HG03354 (cell line): ENCODE results near the gene PPM1L.

ENCODE experiments used
- ATAC-seq: cut with Tn5 transposase; IDR thresholded peaks from one replicate; pipeline ENCODE4 v1.9.1; 2021; ENCODE audit warnings: mild to moderate bottlenecking; ENCODE audit not compliant: unreplicated experiment, poor library complexity, severe bottlenecking

PPM1L gene

DNA sequence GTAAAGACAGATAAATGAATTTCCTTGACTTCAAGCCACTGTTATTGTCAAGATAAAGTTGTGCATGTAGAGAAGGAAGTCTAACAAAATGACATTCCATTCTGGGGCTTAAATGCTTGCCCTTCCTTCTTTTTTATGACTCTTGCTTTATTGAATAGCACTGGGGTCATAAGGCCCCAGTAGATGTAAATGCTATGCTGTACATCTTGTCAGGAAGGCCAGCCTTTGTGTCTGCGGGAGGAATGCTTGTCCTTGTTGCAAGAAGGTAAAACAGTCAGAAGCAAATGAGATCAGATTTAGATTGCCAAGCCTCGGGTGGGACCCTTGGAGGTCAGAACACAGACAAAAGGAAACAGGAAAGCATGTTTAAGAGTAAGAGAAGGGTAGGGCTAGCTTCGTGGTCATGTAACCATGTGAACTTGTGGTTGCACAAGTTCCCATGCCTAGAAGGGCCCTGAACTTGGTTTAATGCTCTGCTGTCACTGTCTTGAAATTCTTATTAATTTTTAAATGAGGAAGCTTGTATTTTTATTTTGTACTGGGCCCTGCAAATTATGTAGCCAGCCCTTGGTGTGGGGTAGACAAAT, 81.5 kb downstream of the PPM1L start:
- ATAC-seq = no peak

DNA sequence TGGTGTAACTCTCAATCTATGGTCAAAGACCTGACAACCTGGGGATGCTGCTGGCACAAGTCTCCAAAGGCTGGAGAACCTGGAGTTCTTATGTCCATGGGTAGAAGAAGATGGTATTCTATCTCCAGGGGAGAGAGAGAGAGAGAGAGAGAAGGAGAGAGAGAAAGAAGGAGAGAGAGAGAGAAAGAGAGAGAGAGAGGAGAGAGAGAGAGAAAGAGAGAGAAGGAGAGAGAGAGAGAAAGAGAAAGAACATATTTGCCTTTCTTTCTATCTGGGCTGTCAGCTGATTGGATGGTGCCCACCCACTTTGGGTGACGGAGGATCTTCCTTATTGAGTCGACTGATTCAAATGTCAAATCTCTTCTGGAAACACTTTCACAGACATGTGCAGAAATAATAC, 84.6 kb downstream of the PPM1L start:
- ATAC-seq = no peak

DNA sequence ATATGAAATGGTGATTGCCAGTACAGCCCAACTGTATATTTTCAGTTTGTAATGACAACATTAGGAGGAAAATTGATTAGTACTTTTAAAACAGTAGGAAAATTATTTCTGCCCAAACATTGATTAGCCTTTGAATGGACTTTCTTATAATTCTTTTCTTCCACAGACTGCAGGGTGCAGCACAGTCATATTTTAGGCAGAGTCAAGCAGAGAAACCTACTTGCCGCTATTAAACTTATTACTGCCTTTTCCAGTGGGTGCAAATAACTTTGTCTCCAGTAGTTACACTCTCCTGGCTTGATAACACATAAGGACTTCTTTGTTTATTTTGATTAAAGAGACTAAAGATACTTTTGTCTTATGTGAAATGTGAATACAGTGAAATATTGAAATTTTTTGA, 85.4 kb downstream of the PPM1L start:
- ATAC-seq = no peak

DNA sequence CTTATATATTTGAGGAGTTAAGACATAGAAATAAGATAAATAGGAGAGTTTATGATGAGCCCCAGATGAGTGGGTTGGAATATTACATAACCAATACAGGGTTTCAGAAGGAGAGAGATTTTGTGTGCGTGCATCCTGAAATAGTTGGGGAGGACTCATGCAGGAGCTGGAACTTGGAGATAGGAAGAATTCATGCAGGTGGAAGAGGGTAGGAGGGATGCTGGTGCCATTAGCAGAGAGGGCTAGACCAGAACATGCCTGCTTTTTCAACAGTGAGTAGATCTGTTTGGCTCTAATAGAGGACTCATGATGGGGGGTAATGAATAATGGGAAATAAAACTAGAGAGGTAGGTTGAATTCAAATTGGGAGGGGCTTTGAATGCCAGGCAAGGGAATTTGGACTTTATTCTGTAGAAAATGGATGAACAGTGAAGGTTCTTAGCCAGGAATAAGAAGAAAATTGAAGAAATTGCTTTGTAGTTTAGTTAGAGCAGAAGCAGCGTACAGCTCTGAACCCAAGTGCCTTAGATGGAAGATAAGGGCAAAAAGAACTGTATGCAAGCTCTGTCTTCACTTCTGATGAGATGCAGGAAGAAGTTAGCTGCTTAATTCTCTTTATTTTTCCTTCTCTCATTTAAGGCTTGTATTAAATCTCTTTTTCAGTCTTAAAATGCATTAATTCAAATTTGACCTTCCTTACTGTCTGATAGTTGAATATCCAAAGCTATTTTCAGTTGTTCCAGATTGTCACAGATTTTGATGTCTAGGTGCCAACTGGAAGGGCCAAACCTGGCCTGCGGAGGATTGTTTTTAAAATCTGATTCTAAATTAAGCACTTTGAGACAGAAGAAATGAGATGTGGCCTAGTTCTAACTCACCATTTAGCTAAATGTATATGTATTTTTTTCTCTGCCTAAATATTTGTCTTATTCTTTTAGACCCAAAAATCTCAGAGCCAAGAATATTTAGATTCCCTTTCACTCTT, 86.3 kb downstream of the PPM1L start:
- ATAC-seq = no peak

DNA sequence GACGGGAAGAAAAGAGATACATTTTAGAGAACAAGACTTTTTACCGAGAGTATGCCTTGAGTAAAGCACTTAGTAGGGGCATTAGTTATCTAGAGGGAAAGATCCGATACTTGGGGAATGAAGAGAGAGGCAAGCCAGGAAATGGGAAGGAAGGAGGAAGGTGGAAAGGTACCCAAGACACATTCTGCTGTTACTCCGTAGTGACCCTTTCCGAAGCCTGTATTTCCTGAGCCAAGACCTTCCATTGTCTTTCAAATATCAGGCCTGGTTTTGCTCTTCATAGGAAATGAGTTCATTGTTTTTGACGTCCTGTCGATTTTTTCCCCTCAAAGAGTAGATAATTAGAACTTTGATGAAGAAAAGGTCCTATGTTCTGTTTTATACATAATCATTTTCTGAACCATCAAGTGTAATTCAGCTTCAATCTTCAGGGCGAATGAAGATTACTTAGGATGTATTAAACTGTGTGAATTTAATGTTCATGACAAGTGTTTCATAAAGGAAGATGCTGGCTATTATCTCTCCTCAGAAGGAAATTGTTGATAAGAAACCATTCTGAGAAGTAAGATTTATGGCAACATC, 95.7 kb downstream of the PPM1L start:
- ATAC-seq = no peak

DNA sequence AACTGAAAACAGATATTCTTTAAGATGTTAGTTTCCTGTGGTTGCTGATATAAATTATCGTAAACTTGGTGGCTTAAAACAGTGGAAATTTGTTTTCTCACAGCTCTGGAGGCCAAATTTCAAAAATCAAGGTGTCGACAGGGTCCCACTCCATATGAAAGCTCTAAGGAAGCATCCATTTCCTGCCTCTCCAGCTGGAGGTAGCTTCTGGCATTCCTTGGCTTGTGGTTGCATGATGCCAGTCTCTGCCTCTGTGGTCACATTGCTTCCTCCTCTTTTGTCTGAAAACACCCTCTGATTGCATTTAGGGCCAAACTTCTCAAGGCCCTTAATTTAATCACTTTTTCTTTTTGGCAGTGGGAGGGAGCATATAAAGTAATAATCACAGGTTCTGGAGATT, 96.8 kb downstream of the PPM1L start:
- no peak for ATAC-seq

DNA sequence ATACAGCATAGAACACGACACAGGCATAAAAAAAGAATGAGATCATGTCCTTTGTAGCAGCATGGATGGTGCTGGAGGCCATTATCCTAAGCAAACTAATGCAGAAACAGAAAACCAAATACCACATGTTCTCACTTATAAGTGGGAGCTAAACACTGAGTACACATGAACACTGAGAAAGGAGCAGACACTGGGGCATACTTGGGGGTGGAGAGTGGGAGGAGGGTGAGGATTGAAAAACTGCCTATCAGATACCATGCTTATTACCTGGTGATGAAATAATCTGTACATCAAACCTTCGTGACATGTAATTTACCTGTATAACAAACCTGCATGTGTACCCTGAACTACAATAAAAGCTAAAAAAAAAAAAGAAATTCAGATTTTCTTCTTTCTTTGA, 100.4 kb downstream of the PPM1L start:
- no peak for ATAC-seq

DNA sequence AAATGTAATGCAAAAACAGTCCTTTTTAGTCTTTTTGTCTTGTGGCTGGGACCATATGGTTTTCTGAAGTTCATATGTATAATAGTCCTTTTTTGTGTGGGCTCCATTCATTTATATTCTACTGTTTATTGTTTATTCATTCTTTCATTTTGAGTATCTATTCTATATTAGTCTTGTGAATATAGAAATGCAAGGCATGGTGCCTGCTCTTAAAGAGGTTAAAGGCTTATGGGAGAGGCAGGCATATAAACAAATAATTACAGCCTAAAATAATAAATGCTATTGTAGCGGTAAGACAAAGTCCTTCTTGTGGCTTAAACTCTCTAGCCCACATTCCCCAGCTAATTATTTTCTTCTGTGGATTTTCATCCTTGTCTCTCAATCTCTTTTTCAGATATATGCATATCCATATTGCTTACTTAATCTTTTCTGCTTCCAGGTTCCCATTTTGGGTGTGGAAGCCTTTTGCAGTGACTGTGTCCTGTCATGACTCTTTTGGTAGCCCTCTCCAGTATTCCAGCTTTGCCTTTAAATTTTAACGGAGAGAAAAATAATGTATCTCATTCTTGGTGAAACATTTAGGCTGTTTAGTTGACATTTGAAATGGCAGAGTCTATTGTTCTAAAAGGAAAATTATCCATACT, 101.6 kb downstream of the PPM1L start:
- ATAC-seq = no peak

DNA sequence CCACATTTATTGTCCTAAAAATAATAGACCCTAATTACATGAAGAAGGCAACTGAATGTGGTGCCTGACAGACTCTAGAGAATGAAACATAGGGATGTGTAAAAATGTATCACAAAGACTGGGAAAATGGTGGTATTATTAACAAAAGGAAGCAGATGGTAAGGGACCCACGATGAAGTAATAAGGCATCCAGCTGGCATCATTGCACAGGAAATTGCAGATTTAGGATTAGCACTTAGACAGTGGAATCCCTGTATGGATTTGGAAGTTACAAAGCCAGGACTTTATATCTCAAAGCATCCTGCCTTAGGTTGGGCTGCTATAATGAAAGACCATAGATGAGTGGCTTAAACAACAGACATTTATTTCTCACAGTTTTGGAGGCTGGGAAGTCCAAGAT, 104.3 kb downstream of the PPM1L start:
- no peak for ATAC-seq

DNA sequence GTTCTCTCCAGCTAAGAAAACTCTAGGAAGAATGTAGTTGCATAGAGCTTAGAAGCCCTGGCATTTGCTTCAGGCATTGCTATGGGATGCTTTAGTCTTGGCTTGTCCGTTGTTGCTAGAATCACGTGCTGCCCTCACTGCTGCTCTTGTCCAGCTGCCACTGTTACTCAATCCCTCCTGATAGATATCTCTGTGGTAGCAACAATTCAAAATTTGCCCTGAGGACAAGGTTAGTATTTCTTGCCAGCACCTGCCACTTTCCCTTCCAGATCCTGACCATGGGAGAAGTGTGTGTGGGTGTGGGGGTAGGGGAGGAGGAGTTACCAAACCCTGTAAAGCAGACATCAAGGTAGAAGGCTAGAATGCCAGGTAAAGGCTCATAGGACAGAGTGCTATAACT, 113.8 kb downstream of the PPM1L start:
- no peak for ATAC-seq

DNA sequence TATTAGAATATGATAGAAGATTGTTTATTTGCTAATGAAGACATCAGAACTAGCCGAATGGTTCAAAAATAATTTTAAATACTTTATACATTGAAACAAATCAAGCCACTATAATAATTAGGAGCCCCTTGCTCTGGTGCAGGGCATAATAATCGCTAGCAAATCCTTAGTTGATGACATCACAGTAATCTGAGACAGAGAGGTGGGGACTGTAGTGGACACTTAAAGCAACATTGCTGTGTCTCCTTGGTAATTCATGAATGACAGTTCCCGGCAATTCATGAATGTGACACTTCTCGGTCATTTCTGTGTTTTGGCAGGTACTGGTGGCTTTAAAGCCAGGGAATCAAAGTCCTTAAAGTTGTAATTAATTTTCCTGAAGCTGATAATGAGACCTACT, 114.3 kb downstream of the PPM1L start:
- no peak for ATAC-seq

DNA sequence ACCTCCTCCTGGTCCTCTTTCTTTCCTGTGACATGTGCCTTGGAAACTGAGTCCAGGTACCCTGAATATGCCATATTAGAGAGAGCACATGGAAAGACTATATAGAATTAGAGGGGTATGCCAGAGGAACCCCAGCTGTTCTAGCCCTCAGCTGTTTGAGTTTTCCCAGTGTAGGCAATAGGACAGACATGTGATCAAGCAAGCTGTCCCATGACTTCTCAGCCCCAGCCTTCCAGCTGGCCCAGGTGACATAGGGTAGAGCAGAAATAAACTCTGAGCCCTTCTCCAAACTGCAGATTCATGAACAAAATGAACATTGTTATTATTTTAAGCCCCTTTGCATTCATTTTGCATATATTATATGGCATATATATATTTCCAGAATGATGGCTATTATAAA, 118.7 kb downstream of the PPM1L start:
- ATAC-seq = no peak

DNA sequence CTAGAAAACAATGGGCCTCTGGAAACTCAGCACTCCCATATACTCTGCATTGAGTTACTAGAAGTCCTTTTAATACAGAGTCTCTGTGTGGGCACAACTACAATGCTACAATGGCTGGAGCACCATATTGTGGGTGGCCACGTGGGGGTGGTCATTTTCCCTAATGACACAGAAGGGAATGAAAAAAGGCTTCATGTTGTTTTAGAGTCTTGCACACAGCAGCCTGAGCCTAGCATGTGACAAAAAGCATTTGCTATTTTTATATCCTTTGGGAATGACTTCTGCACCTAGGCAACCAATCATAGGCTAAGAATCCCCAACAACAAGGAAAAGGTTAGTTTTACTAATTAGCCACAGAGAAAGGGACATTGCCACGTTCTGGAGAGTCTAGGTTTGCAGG, 120.6 kb downstream of the PPM1L start:
- ATAC-seq = no peak

DNA sequence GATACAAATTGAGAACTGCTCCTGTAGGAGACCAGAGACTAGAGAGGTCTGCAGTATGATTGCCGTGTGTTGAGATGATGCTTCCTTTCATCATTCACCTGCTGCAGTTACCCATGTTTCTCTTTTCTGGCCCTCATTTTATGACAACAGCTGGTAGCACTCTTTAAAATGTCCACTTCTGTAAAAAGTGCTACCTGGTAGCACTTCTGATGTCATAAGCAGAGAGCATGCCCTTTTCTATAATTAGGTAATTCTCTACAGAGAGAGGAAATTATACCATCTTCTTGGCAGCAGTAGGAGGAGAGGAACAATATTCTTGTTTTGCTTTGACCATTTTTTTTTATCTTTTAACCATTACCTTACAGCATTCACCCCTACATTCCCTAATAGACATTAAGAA, 123.8 kb downstream of the PPM1L start:
- ATAC-seq = no peak

DNA sequence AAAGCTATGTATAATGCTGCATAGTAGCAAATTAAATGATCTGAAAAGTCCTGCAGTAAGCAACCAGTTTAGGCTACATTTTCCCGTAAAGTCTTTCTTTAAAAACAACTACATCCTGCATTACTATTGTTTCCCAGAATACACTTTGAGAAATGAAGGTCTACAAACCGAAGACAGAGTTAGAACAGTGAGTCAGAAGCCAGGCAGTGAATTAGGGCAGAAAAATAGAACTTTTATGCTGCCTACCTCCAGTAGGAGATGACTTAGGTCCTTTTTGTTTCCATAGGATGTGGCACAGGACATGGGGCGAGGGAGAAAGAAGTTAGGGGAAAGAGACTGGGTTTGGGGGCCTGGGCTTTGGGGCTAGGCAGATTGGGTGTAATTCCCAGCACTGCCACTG, 127.3 kb downstream of the PPM1L start:
- ATAC-seq = no peak

DNA sequence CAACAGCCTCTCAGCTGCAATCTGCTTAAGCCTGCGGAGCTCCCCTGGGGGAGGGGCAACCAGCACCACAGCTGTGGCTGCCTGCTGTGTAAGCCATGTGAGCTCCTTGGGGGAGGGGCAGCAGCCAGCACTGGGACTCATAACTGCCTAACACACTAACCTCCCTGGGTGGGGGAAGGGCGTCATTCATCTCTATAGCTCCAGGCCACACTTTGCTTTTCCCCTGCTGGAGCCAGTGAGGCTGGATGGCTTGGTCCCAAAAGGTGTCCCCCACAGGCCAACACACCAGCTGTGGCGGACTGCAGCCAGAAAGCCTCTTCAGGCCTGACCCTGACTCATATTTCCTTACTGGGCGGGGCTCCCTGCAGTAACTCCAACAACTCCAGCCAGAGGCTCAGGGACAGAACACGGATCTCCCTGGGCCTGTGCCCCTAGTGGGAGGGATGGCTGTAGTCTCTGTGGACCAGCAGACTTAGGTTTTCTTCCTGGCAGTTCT, 129.8 kb downstream of the PPM1L start:
- peak; percentile 41 for ATAC-seq

DNA sequence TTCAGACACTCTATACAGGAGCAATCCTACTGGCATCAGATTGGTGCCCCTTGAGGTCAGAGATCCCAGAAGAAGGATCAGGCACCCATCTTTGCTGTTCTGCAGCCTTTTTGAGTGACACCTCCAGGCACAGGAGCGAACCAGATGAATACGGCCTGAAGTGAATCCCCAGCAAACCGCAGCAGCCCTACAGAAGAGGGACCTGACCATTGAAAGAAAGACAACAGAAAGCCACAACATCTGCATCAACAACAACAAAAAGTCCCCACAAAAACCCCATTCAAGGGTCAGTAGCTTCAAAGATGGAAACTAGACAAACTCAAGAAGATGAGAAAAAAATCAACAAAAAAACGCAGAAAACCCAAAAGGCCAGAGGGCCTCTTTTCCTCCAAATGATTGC, 130.4 kb downstream of the PPM1L start:
- peak; percentile 88 for ATAC-seq

DNA sequence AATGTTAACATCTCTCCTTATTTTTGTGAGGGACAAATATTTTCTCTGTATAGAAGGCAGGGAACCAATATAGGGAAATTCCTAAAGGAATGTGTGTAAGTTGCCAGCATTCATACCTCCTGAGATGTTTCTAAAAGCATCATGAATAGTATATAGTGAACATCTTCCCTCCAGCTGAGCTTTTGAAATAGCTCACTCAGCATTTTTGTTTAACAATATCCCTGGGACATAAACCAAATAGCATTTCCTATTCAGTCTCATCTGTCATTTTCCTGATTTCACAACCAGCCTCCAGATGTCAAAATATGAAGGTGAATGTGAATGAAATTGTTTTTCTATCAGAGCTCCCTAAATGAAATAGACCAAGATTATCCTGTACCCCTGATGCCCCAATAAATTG, 137.2 kb downstream of the PPM1L start:
- ATAC-seq = no peak

DNA sequence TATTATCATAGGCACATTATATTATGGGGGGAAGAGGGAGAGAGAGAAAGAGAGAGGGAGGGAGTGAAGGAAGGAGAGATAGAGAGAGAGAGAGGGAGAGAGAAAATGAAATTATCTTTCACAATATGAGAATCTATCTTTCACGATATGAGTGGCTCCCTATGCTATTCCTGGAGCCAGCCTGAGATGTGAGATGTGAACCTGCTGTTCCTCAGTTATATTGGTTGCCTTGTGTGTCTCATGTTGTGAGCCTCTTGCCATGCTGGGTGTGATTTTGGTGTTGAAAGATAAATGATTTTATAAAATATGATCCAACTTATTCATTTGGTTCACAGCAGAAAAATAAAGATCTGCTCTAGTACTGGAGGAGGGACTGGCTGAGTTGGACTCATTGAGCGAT, 148.7 kb downstream of the PPM1L start:
- no peak for ATAC-seq

DNA sequence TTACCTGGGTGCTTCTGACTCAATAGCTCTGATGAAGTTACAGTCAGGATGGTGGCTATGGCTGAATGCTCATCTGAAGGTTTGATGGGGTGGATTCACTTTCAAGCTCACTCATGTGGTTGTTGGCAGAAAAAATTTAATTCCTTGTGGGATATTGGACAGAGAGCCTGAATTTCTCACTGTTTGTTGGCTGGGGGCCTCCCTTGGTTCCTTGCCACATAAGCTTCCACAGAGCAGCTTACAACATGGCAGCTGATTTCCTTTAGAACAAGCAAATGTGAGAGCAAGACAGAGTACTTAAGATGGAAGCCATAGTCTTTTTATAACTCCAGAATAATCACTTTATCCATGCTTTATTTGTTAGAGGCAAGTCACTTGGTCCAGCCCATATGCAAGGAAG, 150.6 kb downstream of the PPM1L start:
- no peak for ATAC-seq
